ENCODE data around the gene TBC1D22A. TPM values are rescaled to one million over a fixed set of nuclear protein-coding genes. Genes with fewer than 3 reads are reported as not detected.

The TBC1D22A gene
- polyA plus RNA-seq, 4 donors, result 17.7 to 26.4 (median 21.0) TPM

GRCh38 chr22:47171441-47172221, 409.2 kb downstream of the TBC1D22A start:
- no peak overlapping the region for H3K4me3 ChIP-seq (ENCODE audit: low read depth in 1 of 3, low read length in 3 of 3)
- H3K27me3 ChIP-seq (ENCODE audit: control insufficient read depth in 3 of 3, insufficient read depth in 3 of 3, low read length in 3 of 3), result no peaks in the 10 kb centered on the region
- 86 to 91% (median 87%) methylated on average over 20 of the region's 20 CpGs for WGBS, 3 donors
- H3K9me3 ChIP-seq (ENCODE audit: control insufficient read depth in 2 of 2, insufficient read depth in 1 of 2, low read depth in 1 of 2, low read length in 1 of 2), result no peaks in the 10 kb centered on the region
- H3K27ac ChIP-seq (ENCODE audit: low read depth in 1 of 3, low read length in 2 of 3), result no peak overlapping the region
- no peaks in the 10 kb centered on the region for H3K4me1 ChIP-seq (ENCODE audit: control insufficient read depth in 3 of 3, insufficient read depth in 2 of 3, low read depth in 1 of 3, low read length in 2 of 3)
- FAIRE-seq (no peak), DNase-seq (no peak)
- H3K36me3 ChIP-seq (ENCODE audit: control insufficient read depth in 3 of 3, insufficient read depth in 2 of 3, low read depth in 1 of 3, low read length in 3 of 3), result peaks cover 0 to 40% (median 0%) of the 10 kb centered on the region in 3 donors

DNA sequence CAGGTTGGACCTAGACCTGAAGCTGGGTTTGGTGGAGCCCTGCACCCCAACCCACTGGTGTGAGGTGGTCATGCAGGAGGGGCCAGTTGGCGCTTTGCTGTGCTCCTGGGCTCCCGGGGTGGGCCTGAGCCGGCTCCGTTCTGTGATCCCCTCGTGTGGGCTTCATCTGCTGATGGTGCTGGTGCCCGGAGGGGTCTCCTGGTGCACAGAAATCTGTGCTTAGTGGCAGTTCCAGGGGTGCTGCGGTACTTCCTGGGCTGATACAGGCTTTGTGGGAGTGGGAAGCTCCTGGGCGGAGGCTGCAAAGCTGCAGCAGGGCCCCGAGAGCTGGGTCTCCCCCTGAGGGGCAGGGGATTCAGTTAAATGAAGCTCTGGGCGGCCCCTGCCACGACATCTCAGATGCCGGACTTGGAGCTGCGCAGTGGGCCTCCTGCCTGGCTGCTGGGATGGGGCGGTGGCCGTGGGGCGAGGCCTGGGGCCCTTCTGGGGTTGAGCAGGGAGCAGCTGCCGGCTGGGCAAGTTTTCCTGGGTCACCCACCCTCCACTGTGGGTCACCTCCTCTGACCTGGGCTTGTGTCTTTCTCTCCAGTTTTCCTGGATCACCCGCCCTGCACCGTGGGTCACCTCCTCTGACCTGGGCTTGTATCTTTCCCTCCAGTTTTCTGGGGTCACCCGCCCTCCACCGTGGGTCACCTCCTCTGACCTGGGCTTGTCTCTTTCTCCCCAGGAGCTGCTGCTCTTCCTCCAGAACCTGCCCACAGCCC, 410.5 kb downstream of the TBC1D22A start:
- DNase-seq (peak in 1 of 2 donors; percentile 37), FAIRE-seq (no peak)
- Histone ChIP-seq H3K4me3 (ENCODE audit: low read depth in 1 of 3, low read length in 3 of 3) (no peak overlapping the region), H3K4me1 (ENCODE audit: control insufficient read depth in 3 of 3, insufficient read depth in 2 of 3, low read depth in 1 of 3, low read length in 2 of 3) (no peaks in the 10 kb centered on the region), H3K9me3 (ENCODE audit: control insufficient read depth in 2 of 2, insufficient read depth in 1 of 2, low read depth in 1 of 2, low read length in 1 of 2) (no peaks in the 10 kb centered on the region), H3K27me3 (ENCODE audit: control insufficient read depth in 3 of 3, insufficient read depth in 3 of 3, low read length in 3 of 3) (no peaks in the 10 kb centered on the region), H3K27ac (ENCODE audit: low read depth in 1 of 3, low read length in 2 of 3) (no peak overlapping the region), H3K36me3 (ENCODE audit: control insufficient read depth in 3 of 3, insufficient read depth in 2 of 3, low read depth in 1 of 3, low read length in 3 of 3) (peaks cover 0 to 37% (median 0%) of the 10 kb centered on the region in 3 donors)
- 70 to 87% (median 72%) methylated on average over 15 to 21 of the region's 21 CpGs for WGBS, 3 donors

GRCh38 chr22:47173535-47174021, 411.1 kb downstream of the TBC1D22A start:
- 87 to 93% (median 90%) methylated on average over 16 to 17 of the region's 17 CpGs for WGBS, 3 donors
- Histone ChIP-seq H3K9me3 (ENCODE audit: control insufficient read depth in 2 of 2, insufficient read depth in 1 of 2, low read depth in 1 of 2, low read length in 1 of 2) (no peaks in the 10 kb centered on the region), H3K36me3 (ENCODE audit: control insufficient read depth in 3 of 3, insufficient read depth in 2 of 3, low read depth in 1 of 3, low read length in 3 of 3) (peaks cover 0 to 37% (median 0%) of the 10 kb centered on the region in 3 donors), H3K27me3 (ENCODE audit: control insufficient read depth in 3 of 3, insufficient read depth in 3 of 3, low read length in 3 of 3) (no peaks in the 10 kb centered on the region), H3K4me3 (ENCODE audit: low read depth in 1 of 3, low read length in 3 of 3) (no peak overlapping the region), H3K4me1 (ENCODE audit: control insufficient read depth in 3 of 3, insufficient read depth in 2 of 3, low read depth in 1 of 3, low read length in 2 of 3) (no peaks in the 10 kb centered on the region), H3K27ac (ENCODE audit: low read depth in 1 of 3, low read length in 2 of 3) (no peak overlapping the region)
- FAIRE-seq (no peak), DNase-seq (no peak)

GRCh38 chr22:47174096-47174495, 411.6 kb downstream of the TBC1D22A start:
- H3K4me1 ChIP-seq (ENCODE audit: control insufficient read depth in 3 of 3, insufficient read depth in 2 of 3, low read depth in 1 of 3, low read length in 2 of 3), result no peaks in the 10 kb centered on the region
- peaks cover 0 to 33% (median 0%) of the 10 kb centered on the region in 3 donors for H3K36me3 ChIP-seq (ENCODE audit: control insufficient read depth in 3 of 3, insufficient read depth in 2 of 3, low read depth in 1 of 3, low read length in 3 of 3)
- no peaks in the 10 kb centered on the region for H3K27me3 ChIP-seq (ENCODE audit: control insufficient read depth in 3 of 3, insufficient read depth in 3 of 3, low read length in 3 of 3)
- no peak overlapping the region for H3K4me3 ChIP-seq (ENCODE audit: low read depth in 1 of 3, low read length in 3 of 3)
- no peak for DNase-seq
- H3K27ac ChIP-seq (ENCODE audit: low read depth in 1 of 3, low read length in 2 of 3), result no peak overlapping the region
- H3K9me3 ChIP-seq (ENCODE audit: control insufficient read depth in 2 of 2, insufficient read depth in 1 of 2, low read depth in 1 of 2, low read length in 1 of 2), result no peaks in the 10 kb centered on the region
- WGBS, 3 donors, result 93 to 97% (median 93%) methylated on average over 17 to 21 of the region's 21 CpGs
- no peak for FAIRE-seq

GRCh38 chr22:47174671-47175112, 412.2 kb downstream of the TBC1D22A start:
- H3K4me1 ChIP-seq (ENCODE audit: control insufficient read depth in 3 of 3, insufficient read depth in 2 of 3, low read depth in 1 of 3, low read length in 2 of 3), result no peaks in the 10 kb centered on the region
- peak overlapping the region in 1 of 3 donors; percentile 28 for H3K27ac ChIP-seq (ENCODE audit: low read depth in 1 of 3, low read length in 2 of 3)
- DNase-seq, result no peak
- H3K27me3 ChIP-seq (ENCODE audit: control insufficient read depth in 3 of 3, insufficient read depth in 3 of 3, low read length in 3 of 3), result no peaks in the 10 kb centered on the region
- FAIRE-seq, result no peak
- H3K4me3 ChIP-seq (ENCODE audit: low read depth in 1 of 3, low read length in 3 of 3), result no peak overlapping the region
- 83 to 89% (median 89%) methylated on average over 14 of the region's 14 CpGs for whole genome bisulfite sequencing, 3 donors
- peaks cover 0 to 29% (median 0%) of the 10 kb centered on the region in 3 donors for H3K36me3 ChIP-seq (ENCODE audit: control insufficient read depth in 3 of 3, insufficient read depth in 2 of 3, low read depth in 1 of 3, low read length in 3 of 3)
- H3K9me3 ChIP-seq (ENCODE audit: control insufficient read depth in 2 of 2, insufficient read depth in 1 of 2, low read depth in 1 of 2, low read length in 1 of 2), result no peaks in the 10 kb centered on the region

DNA sequence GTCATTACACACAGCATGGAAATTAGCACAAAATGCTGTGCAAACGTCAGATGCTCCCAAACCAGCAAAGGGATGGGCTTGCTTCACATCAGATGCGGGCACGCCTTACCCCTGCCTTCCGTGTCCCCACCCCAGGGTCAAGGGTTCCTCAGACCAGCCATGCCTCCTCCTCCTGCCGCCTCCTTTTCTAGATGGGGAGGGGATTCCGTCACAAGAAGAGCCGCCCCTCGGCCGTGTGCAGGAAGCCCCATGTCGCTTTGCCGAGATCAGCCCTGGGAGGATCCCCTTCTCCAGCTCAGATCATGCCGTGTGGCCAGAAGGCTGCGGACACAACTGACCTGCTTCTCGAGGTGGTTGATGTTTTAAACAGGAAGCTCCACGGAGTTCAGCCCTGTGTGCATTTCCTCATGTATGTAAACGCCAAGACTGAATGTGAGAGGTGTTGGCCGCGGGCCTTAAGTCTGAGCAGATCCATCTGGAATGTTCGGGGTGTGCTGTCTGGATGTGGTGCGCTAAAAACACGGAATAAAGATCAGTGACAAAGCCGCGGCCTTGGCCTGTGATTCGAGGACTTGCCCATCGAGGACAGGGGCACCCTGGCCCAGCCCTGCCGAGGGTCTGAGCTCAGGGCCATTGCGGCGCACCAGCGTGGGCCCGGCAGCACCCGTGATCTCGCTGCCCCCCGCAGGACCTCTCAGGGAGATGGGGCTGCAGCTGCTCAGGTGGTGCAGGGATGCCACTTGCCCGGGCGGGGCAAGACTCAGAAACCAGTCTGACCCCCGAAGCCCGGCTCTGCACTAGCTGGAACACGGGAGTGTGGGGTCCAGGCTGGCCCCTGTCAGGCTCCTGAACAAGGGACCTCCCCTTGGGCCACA, 412.9 kb downstream of the TBC1D22A start:
- WGBS, 3 donors, result 74 to 91% (median 87%) methylated on average over 38 of the region's 38 CpGs
- H3K27ac ChIP-seq (ENCODE audit: low read depth in 1 of 3, low read length in 2 of 3), result no peak overlapping the region
- peaks cover 0 to 29% (median 0%) of the 10 kb centered on the region in 3 donors for H3K36me3 ChIP-seq (ENCODE audit: control insufficient read depth in 3 of 3, insufficient read depth in 2 of 3, low read depth in 1 of 3, low read length in 3 of 3)
- H3K4me3 ChIP-seq (ENCODE audit: low read depth in 1 of 3, low read length in 3 of 3), result no peak overlapping the region
- no peak for FAIRE-seq
- no peaks in the 10 kb centered on the region for H3K9me3 ChIP-seq (ENCODE audit: control insufficient read depth in 2 of 2, insufficient read depth in 1 of 2, low read depth in 1 of 2, low read length in 1 of 2)
- peak in 1 of 2 donors; percentile 39 for DNase-seq
- H3K27me3 ChIP-seq (ENCODE audit: control insufficient read depth in 3 of 3, insufficient read depth in 3 of 3, low read length in 3 of 3), result no peaks in the 10 kb centered on the region
- no peaks in the 10 kb centered on the region for H3K4me1 ChIP-seq (ENCODE audit: control insufficient read depth in 3 of 3, insufficient read depth in 2 of 3, low read depth in 1 of 3, low read length in 2 of 3)

GRCh38 chr22:47176026-47176389, 413.6 kb downstream of the TBC1D22A start:
- no peak for FAIRE-seq

More at GRCh38 chr22:47176026-47176389, 413.6 kb downstream of the TBC1D22A start:
- no peaks in the 10 kb centered on the region for H3K27me3 ChIP-seq (ENCODE audit: control insufficient read depth in 3 of 3, insufficient read depth in 3 of 3, low read length in 3 of 3)
- no peak for DNase-seq
- no peaks in the 10 kb centered on the region for H3K9me3 ChIP-seq (ENCODE audit: control insufficient read depth in 2 of 2, insufficient read depth in 1 of 2, low read depth in 1 of 2, low read length in 1 of 2)
- H3K27ac ChIP-seq (ENCODE audit: low read depth in 1 of 3, low read length in 2 of 3), result no peak overlapping the region
- 54 to 76% (median 57%) methylated on average over 7 to 9 of the region's 9 CpGs for WGBS, 3 donors
- no peaks in the 10 kb centered on the region for H3K4me1 ChIP-seq (ENCODE audit: control insufficient read depth in 3 of 3, insufficient read depth in 2 of 3, low read depth in 1 of 3, low read length in 2 of 3)
- H3K4me3 ChIP-seq (ENCODE audit: low read depth in 1 of 3, low read length in 3 of 3), result no peak overlapping the region
- H3K36me3 ChIP-seq (ENCODE audit: control insufficient read depth in 3 of 3, insufficient read depth in 2 of 3, low read depth in 1 of 3, low read length in 3 of 3), result peaks cover 0 to 28% (median 0%) of the 10 kb centered on the region in 3 donors
